Measurements from ENCODE around the gene SIK3. TPM values are rescaled to one million over a fixed set of nuclear protein-coding genes. Genes with fewer than 3 reads are reported as not detected.
"Not testable (repeated sequence)": the region's sequence is repeated elsewhere in the genome, so short reads cannot be mapped to it uniquely, and the experiment has no call there.

The SIK3 gene
- polyA plus RNA-seq, 6 donors from 2014 or later = 27.7 to 52.1 (median 35.6) TPM

DNA sequence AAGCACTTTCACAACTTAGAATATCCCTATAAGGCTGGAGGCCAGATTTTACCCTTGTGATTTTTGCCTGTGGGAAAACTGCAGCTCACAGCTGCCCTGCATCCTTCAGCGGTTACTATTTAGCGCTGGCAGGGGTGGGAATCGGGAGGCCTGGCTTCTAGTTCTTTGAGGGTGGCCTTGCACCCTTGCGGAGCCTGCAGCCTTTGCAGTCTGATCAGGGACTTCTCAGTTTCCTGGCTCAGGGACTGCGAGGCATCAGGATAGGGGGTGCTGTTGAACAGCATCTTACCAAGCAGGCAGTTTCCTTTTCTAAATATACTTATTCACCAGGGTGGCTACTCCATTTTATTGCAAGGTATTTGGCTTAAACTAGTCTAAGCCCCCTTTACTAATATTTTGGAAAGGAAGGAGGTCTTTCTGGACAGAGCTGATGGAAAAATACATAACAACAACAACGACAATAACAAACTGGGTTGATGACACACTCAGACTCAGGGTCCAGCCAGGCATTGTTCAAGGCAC lies 257.9 kb downstream of the SIK3 start:
- H3K4me3 Mint-ChIP-seq = no peak overlapping the region
- no peak for ATAC-seq (ENCODE audit: low read depth in 2 of 2)

DNA sequence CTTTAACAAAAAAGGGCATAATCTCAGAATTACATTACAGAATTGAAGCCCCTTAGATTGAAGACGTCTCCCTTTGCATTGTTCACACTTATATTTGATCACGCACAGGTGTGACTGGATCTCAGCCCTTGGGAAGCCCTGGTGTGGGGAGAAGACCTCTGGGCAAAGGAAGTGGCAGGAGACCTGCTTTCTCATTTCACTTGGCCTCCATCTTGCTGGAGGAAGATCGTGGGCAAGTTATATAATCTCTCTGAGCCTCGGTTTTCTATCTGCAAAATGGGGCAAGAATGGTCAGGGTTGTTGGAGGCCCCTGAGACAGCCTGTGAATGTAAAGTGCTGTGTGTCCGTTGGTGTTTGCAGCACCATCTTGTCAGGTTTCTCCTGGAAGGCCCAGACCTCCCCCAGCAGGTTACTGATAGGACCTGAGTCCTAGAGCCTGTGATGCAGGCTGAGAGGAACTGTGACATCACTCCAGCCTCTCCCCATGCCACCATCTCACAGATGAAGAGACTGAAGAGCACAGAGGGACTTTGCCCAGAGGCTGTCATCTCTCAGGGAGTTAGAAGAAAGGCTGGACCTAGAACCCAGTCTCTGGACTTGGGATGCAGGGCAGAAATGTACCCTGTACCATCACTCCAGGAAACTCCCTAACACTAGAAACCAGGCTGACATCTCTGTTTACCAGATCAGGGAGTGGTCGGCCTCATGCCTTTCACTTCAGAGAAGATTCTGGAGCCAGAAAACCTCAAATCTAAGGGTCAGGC lies 259.7 kb downstream of the SIK3 start:
- H3K9me3 Mint-ChIP-seq = no peaks in the 10 kb centered on the region
- H3K27ac Mint-ChIP-seq = peak overlapping the region in 1 of 6 donors; percentile 63
- peak overlapping the region in 3 of 8 donors; percentile 16 to 48 (median 22) for H3K4me3 Mint-ChIP-seq
- H3K4me1 Mint-ChIP-seq = peaks cover 13 to 21% (median 13%) of the 10 kb centered on the region in 3 donors
- peaks cover 4 to 7% of the 10 kb centered on the region in 2 donors for H3K36me3 Mint-ChIP-seq
- DNase-seq (no peak), ATAC-seq (ENCODE audit: low read depth in 2 of 2) (no peak)
- peaks cover 0 to 7% (median 0%) of the 10 kb centered on the region in 3 donors for H3K27me3 Mint-ChIP-seq

More for the DNA sequence above, 257.9 kb downstream of the SIK3 start:
- DNase-seq = no peak
- H3K9me3 Mint-ChIP-seq = no peaks in the 10 kb centered on the region
- peaks cover 5 to 14% (median 6%) of the 10 kb centered on the region in 3 donors for H3K4me1 Mint-ChIP-seq
- H3K36me3 Mint-ChIP-seq = peaks cover 16 to 18% of the 10 kb centered on the region in 2 donors
- H3K27ac Mint-ChIP-seq = no peak overlapping the region
- no peaks in the 10 kb centered on the region for H3K27me3 Mint-ChIP-seq

DNA sequence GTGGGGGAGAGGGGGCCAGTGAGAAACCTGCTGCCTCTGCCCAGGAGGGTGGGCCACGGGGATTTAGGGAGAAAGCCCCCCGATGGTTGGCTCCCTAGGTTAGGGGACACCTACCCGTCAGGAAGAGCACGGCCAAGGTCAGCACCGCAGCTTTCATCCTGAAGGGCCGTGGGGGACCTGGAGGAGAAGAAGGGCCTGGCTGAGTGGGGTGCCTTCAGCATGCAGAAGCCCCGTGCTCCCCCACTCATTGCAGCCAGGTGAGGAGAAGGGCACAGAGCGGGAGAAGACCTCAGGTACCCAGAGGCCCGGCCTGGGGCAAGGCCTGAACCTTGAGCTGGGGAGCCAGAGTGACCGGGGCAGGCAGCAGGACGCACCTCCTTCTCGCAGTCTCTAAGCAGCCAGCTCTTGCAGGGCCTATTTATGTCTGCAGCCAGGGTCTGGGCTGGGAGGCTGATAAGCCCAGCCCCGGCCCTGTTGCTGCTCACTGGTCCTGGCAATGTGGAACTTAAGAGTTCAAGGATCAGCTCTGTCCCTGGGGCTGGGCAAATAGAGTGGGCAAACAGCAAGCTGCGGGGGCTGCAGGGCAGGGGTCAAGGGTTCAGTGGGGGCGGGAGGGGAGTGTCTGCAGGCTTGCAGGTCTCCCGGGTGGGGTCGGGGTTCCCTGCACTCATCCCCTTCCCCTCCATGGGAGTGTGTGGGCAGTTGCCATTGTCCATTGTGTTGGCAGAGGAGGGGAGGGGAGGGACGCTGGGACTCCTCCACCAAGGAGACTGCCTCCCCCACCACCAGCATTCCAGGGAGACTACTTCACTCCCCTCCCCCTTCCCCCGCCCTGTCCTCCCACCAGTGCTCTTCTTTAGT lies 260.8 kb downstream of the SIK3 start, which contains the start of gene APOA1:
Gene APOA1, minus strand, starts transcription at position 392 of the 861 bp plus-strand sequence. Its CDS starts 235 bp downstream, at position 157.
- Mint-ChIP-seq H3K27ac (peak within 1 kb of the TSS in 1 of 6 donors; percentile 74), H3K4me3 (peak within 1 kb of the TSS in 3 of 8 donors; percentile 48 to 73 (median 65)), H3K27me3 (peaks cover 0 to 11% (median 0%) of the 10 kb centered on the region in 3 donors), H3K9me3 (no peaks in the 10 kb centered on the region), H3K36me3 (no peaks in the 10 kb centered on the region), H3K4me1 (peaks cover 13 to 21% (median 13%) of the 10 kb centered on the region in 3 donors)
- no peak for DNase-seq
- ATAC-seq (ENCODE audit: low read depth in 2 of 2) = no peak

DNA sequence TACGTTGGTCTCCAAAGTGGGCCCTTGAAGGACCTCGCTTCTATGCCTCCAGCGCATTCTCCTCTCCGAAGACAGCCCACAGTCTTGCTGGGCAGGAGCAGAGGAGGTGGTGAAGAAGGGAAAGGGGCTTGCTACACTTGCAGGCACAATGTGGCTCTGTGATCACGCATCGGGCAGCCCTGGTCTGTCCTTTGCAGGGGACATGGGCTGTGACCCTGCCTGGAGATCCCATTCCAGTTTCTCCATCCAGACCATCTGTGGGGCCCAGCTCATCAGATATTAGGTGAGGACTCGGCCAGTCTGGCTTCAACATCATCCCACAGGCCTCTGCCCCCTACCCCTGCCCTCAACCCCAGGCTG lies 261.6 kb downstream of the SIK3 start:
- Mint-ChIP-seq H3K4me3 (peak overlapping the region in 2 of 8 donors; percentile 65 to 73), H3K27me3 (peaks cover 0 to 11% (median 0%) of the 10 kb centered on the region in 3 donors), H3K36me3 (no peaks in the 10 kb centered on the region), H3K27ac (peak overlapping the region in 1 of 6 donors; percentile 18), H3K9me3 (no peaks in the 10 kb centered on the region), H3K4me1 (peaks cover 13 to 17% (median 13%) of the 10 kb centered on the region in 3 donors)
- ATAC-seq (ENCODE audit: low read depth in 2 of 2) = no peak
- DNase-seq = no peak

DNA sequence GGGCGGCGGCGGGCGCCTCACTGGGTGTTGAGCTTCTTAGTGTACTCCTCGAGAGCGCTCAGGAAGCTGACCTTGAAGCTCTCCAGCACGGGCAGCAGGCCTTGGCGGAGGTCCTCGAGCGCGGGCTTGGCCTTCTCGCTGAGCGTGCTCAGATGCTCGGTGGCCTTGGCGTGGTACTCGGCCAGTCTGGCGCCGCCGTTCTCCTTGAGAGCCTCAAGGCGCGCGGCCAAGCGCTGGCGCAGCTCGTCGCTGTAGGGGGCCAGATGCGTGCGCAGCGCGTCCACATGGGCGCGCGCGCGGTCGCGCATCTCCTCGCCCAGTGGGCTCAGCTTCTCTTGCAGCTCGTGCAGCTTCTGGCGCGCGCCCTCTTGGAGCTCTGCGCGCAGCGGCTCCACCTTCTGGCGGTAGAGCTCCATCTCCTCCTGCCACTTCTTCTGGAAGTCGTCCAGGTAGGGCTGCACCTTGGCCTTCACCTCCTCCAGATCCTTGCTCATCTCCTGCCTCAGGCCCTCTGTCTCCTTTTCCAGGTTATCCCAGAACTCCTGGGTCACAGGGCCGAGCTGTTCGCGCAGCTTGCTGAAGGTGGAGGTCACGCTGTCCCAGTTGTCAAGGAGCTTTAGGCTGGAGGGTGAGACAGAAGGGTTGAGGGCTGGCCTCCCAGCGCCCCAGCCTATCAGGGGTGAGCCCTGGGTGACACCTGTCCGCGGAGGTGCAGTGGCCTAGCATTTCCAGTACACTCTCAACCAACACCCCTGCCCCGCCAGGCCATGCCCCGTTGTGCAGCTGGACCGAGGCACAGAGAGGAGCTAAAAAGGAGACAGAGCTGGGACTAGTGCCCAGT lies 262.2 kb downstream of the SIK3 start:
- H3K27ac Mint-ChIP-seq = peak overlapping the region in 1 of 6 donors; percentile 18
- peak overlapping the region; percentile 73 to 86 (median 81) for H3K4me3 Mint-ChIP-seq
- peak; percentile 54 for DNase-seq
- peaks cover 0 to 11% (median 5%) of the 10 kb centered on the region in 3 donors for H3K27me3 Mint-ChIP-seq
- no peaks in the 10 kb centered on the region for H3K9me3 Mint-ChIP-seq
- no peaks in the 10 kb centered on the region for H3K36me3 Mint-ChIP-seq
- peak; percentile 88 to 89 for ATAC-seq (ENCODE audit: low read depth in 2 of 2)
- H3K4me1 Mint-ChIP-seq = peaks cover 13 to 17% (median 13%) of the 10 kb centered on the region in 3 donors

DNA sequence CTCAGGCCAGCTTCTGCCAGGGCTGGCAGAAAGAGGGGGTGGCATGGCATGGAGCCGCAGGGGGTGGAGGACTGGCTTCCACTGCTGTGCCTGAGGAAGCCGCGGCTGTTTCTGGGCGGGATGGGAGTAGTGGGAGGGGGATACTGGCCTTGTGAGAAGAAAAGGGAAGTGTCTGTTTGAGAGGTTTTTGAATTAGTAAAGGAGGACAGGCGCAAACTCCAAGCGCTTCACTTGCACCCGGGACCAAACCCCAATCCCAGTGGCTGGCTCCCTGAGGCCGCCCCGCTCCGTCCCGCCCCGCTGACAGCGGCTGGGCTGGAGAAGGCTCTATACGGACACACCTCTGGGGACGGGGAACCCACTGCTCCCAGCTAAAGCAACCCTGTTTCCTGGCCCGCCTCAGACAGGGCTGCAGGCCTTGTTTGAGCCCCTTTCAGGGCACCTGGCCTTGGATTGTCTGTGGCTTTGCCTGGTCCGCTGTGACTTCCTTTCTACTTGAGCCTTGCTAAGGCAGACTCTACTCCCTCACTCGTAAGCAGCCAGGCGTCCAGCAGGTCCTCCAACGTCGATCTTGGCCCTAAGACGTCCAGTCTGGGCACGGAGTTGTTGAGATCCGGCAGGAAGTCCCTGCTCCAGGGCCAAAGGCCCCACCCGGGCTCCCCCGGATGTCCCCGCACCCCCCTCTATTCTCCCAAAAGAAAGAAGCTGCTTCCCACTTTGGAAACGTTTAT lies 263.0 kb downstream of the SIK3 start:
- Mint-ChIP-seq H3K27ac (peak overlapping the region in 2 of 6 donors; percentile 28 to 47), H3K4me1 (peaks cover 13 to 17% (median 13%) of the 10 kb centered on the region in 3 donors), H3K4me3 (peak overlapping the region; percentile 73 to 86 (median 81)), H3K36me3 (no peaks in the 10 kb centered on the region), H3K9me3 (no peaks in the 10 kb centered on the region), H3K27me3 (peaks cover 0 to 11% (median 10%) of the 10 kb centered on the region in 3 donors)
- no peak for DNase-seq
- peak; percentile 29 to 30 for ATAC-seq (ENCODE audit: low read depth in 2 of 2)

DNA sequence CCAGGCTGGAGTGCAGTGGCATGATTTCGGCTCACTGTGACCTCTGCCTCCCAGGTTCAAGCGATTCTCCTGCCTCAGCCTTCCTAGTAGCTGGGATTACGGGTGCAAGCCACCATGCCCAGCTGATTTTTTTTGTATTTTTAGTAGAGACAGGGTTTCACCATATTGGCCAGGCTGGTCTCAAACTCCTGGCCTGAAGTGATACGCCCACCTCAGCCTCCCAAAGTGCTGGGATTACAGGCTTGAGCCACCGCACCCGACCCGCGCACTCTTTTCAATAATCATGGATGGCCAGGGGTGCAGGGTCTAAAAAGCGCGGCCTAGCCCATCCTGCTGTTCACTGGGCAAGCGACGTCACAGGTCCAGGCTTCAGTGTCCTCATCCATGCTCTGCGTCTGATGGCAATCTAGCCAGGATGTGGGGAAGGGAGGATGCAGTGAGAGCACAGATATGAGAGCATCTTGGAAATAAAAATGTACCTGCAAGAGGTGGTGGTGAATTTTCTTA lies 263.6 kb downstream of the SIK3 start:
- Mint-ChIP-seq H3K4me3 (peak overlapping the region in 7 of 8 donors; percentile 3 to 86 (median 79)), H3K27me3 (peaks cover 0 to 11% (median 10%) of the 10 kb centered on the region in 3 donors), H3K4me1 (peaks cover 13 to 17% (median 13%) of the 10 kb centered on the region in 3 donors), H3K27ac (peak overlapping the region in 1 of 6 donors; percentile 47)
- H3K9me3 Mint-ChIP-seq; H3K36me3 Mint-ChIP-seq; DNase-seq; ATAC-seq (ENCODE audit: low read depth in 2 of 2): not testable (repeated sequence)

DNA sequence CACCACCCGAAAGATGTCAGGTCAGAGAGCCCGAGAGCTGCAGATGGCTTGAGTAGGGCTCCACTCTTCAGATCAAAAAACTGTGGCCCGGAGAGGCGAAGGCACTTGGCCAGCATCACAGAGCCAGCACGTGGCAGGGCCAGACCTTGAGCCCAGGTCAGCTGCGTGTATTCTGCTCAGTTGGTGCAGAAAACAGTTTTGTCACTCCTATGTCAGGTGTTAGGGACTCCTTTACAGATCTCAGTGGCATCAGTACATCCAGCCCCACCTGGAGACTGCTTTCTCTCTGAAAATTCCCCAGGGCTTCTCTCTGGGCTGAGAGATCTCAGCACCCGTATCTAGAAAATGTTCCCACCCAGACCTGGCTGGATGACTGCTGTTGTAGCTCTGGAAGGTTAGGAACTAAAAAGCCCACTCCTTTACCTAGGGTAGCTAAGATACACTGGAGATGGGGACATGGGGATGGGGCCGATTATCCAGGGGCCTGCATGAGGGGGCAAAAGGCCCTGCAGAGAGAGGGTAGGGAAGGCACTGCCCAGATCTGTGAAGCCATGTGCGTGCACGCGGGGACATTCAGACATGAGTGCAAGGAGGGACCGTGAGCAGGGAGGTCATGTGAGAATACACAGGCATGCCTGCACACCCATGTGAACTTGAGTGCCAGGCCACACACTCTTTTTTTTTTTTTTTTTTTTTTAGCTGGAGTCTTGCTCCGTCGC lies 264.3 kb downstream of the SIK3 start:
- Mint-ChIP-seq H3K4me1 (peaks cover 13 to 17% (median 13%) of the 10 kb centered on the region in 3 donors), H3K9me3 (no peaks in the 10 kb centered on the region), H3K27me3 (peaks cover 0 to 11% (median 10%) of the 10 kb centered on the region in 3 donors), H3K27ac (no peak overlapping the region), H3K36me3 (no peaks in the 10 kb centered on the region), H3K4me3 (peak overlapping the region in 3 of 8 donors; percentile 47 to 70 (median 63))
- DNase-seq (no peak), ATAC-seq (ENCODE audit: low read depth in 2 of 2) (no peak)

DNA sequence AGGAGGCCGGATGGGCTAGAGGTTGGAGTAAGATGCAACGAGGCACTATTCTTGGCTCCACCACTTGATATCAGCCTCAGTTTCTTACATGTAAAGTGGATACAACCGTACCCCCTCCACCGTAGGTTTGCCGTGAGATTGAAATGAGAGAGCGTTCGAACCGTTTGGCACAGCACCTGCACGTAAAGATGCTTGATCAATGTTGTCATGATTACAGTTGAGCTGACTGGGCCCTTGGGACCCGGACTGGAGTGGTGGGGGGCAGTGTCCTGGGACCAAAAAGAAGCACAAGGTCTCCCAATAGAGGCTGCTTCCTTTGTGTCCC lies 264.8 kb downstream of the SIK3 start:
- H3K9me3 Mint-ChIP-seq = no peaks in the 10 kb centered on the region
- H3K4me1 Mint-ChIP-seq = peaks cover 13 to 17% (median 13%) of the 10 kb centered on the region in 3 donors
- peaks cover 0 to 11% (median 10%) of the 10 kb centered on the region in 3 donors for H3K27me3 Mint-ChIP-seq
- ATAC-seq (ENCODE audit: low read depth in 2 of 2) (no peak), DNase-seq (no peak)
- no peak overlapping the region for H3K4me3 Mint-ChIP-seq
- peak overlapping the region in 1 of 6 donors; percentile 58 for H3K27ac Mint-ChIP-seq
- no peaks in the 10 kb centered on the region for H3K36me3 Mint-ChIP-seq

DNA sequence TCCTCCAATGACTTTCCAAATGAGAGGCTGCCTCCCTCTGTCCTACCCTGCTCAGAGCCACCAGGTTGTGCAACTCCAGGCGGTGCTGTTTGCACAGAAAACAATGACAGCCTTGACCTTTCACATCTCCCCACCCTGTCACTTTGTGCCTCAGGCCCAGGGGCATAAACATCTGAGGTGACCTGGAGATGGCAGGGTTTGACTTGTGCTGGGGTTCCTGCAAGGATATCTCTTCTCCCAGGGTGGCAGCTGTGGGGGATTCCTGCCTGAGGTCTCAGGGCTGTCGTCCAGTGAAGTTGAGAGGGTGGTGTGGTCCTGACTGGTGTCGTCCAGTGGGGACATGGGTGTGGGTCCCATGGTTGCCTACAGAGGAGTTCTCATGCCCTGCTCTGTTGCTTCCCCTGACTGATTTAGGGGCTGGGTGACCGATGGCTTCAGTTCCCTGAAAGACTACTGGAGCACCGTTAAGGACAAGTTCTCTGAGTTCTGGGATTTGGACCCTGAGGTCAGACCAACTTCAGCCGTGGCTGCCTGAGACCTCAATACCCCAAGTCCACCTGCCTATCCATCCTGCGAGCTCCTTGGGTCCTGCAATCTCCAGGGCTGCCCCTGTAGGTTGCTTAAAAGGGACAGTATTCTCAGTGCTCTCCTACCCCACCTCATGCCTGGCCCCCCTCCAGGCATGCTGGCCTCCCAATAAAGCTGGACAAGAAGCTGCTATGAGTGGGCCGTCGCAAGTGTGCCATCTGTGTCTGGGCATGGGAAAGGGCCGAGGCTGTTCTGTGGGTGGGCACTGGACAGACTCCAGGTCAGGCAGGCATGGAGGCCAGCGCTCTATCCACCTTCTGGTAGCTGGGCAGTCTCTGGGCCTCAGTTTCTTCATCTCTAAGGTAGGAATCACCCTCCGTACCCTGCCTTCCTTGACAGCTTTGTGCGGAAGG lies 265.6 kb downstream of the SIK3 start:
- DNase-seq = no peak
- Mint-ChIP-seq H3K4me3 (no peak overlapping the region), H3K9me3 (no peaks in the 10 kb centered on the region), H3K4me1 (peaks cover 13 to 17% (median 13%) of the 10 kb centered on the region in 3 donors), H3K27ac (no peak overlapping the region), H3K27me3 (peaks cover 0 to 11% (median 10%) of the 10 kb centered on the region in 3 donors), H3K36me3 (no peaks in the 10 kb centered on the region)
- no peak for ATAC-seq (ENCODE audit: low read depth in 2 of 2)
